ENCODE results near the gene RNF220. TPM values are rescaled to one million over a fixed set of nuclear protein-coding genes. Genes with fewer than 3 reads are reported as not detected.
"Not testable (repeated sequence)": the region's sequence is repeated elsewhere in the genome, so short reads cannot be mapped to it uniquely, and the experiment has no call there.

Gene RNF220
- polyA plus RNA-seq, 1 donor: 83.4 TPM

DNA sequence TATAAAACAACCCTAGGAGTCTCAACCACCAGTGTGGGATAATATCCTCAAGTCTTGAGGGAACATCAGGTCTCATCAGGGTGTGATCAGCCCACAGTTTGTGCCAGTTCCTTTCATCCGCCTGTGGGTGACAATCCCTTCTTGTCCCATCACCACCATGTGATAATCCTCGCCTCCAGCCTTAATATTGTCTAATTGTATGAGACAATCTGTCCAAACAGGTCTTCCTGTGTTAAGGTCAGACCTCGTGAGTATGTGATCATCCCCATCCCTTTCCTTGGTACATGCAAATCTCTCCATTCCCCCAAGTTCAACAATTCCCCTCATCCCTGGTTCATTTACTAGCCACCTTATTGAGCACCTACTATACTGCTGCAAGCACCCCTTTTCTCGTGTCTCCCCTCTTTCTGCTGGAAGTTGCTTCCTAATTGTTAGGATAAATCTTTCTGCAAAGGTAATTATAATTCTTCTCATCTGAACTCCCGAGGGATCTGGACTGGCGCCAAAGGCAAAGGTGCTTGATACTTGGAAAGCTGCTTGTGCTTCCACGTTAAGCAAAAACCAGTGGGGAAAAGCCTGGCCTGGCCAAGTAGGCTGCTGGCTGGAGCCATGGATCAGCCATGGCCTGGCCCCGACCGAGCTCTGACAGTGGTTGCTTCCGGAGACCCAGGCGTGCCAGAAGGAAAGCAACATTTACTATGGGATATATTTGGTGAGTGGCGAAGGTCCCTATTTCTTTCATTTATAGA is 92.5 kb downstream of the RNF220 start:
- DNase-seq: no peak
- peaks cover 38% of the 10 kb centered on the region for H3K27me3 ChIP-seq (ENCODE audit: control insufficient read depth, insufficient read depth, low read length)
- H3K9me3 ChIP-seq (ENCODE audit: control insufficient read depth, low read depth, low read length): no peaks in the 10 kb centered on the region
- H3K36me3 ChIP-seq (ENCODE audit: control insufficient read depth, insufficient read depth, low read length): no peaks in the 10 kb centered on the region
- 93% methylated on average over 5 of the region's 12 CpGs for WGBS (ENCODE audit: insufficient coverage, low lambda C conversion rate)
- no peak overlapping the region for H3K4me3 ChIP-seq (ENCODE audit: low read length)
- no peak overlapping the region for H3K27ac ChIP-seq (ENCODE audit: low read length)
- H3K4me1 ChIP-seq (ENCODE audit: control insufficient read depth, insufficient read depth, low read length): no peaks in the 10 kb centered on the region

- no peaks in the 10 kb centered on the region for H3K4me1 ChIP-seq (ENCODE audit: control insufficient read depth, insufficient read depth, low read length)
- no peaks in the 10 kb centered on the region for H3K36me3 ChIP-seq (ENCODE audit: control insufficient read depth, insufficient read depth, low read length)
- H3K9me3 ChIP-seq (ENCODE audit: control insufficient read depth, low read depth, low read length): no peaks in the 10 kb centered on the region
- peaks cover 38% of the 10 kb centered on the region for H3K27me3 ChIP-seq (ENCODE audit: control insufficient read depth, insufficient read depth, low read length)
- H3K4me3 ChIP-seq (ENCODE audit: low read length): no peak overlapping the region
- no peak overlapping the region for H3K27ac ChIP-seq (ENCODE audit: low read length)
- DNase-seq: no peak
- WGBS (ENCODE audit: insufficient coverage, low lambda C conversion rate): 87% methylated on average over 3 of the region's 3 CpGs
Observed at GRCh38 chr1:44499306-44499705, 94.3 kb downstream of the RNF220 start.

DNA sequence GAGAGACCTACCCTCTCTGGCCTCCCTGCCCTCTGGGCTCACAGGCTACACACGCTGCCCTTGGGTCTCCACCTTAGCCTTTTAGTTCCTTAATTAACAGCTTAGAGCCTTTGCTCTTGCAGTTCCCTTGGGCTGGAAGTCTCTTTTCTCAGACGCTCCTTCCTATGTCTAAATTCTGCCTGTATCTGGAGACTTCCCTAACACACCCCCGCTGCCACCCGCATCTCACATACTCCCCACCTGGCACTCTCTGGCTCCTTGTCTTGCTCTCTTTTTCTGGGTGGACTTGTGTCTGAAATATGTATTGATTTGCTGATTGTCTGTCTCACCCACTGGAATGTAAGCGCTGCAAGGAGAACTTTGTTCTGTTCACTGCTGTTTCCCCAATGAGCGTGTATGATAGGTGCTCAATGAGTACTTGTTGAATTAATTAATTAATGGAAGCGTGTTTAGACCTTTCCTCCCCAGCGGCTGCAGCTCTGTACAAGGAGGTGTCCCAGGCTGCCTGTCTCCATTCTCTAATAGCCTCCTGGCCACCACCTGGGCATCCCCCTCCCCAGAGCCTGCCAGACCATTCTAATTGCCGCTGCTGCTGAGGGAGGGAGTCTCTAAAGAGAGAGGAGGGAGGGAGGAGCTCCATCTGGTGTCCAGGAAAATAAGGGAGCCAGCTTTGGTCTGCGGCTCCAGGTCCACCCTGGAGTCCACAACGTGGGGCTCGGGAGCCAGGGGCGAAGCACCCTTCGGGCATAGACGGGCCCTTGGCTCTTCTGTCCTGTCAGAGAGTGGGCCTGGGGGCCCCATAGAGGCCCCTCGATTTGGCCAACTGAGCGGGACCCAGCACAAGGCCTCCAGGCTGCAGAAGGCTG is 95.4 kb downstream of the RNF220 start:
- WGBS (ENCODE audit: insufficient coverage, low lambda C conversion rate): 51% methylated on average over 4 of the region's 17 CpGs
- H3K4me3 ChIP-seq (ENCODE audit: low read length): no peak overlapping the region
- no peak overlapping the region for H3K27ac ChIP-seq (ENCODE audit: low read length)
- peaks cover 40% of the 10 kb centered on the region for H3K27me3 ChIP-seq (ENCODE audit: control insufficient read depth, insufficient read depth, low read length)
- peak in 1 of 2 donors; percentile 13 for DNase-seq
- no peaks in the 10 kb centered on the region for H3K4me1 ChIP-seq (ENCODE audit: control insufficient read depth, insufficient read depth, low read length)
- no peaks in the 10 kb centered on the region for H3K9me3 ChIP-seq (ENCODE audit: control insufficient read depth, low read depth, low read length)
- no peaks in the 10 kb centered on the region for H3K36me3 ChIP-seq (ENCODE audit: control insufficient read depth, insufficient read depth, low read length)

DNA sequence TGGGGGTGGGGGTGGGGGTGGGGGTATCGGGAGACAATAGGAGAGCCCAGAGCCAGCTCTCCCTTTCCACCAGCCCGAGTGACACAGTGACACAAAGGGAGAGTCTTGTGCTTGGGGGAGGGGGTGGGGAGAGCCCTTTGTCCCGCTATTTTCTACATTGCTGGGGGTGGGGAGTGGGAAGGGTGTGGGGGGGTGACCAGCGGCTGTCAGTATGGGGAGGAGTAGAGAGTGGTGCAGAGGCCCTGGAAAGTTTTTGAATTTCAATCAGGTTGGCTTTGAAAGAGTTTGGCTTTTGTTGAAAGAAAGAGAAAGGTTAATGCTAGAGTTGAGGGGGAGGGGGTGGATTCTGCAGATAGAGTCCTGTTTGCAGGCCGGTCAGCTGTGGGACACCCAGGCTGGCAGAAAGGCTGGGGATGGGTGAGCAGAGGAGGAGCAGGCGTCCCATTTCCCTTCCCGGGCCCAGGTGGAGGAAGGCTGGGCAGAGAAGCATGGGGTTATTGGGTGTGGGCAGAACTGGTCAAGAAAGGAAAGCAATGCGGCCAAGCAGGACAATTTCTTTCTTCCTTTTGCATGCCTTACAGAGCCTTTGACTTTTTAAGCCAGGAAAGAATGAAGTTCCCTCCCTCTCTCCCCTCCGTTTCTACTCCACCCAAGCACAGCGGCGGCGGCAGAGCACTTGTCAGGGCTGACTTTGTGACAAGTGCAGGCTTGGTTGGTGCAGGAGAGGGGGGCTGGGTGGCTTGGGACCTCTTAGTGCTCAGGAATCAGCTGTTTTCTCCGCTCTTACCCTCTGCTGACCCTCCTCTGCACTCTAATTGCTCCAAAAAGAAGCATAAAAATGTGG is 96.2 kb downstream of the RNF220 start:
- H3K4me3 ChIP-seq (ENCODE audit: low read length): no peak overlapping the region
- no peak overlapping the region for H3K27ac ChIP-seq (ENCODE audit: low read length)
- DNase-seq: no peak
- no peaks in the 10 kb centered on the region for H3K36me3 ChIP-seq (ENCODE audit: control insufficient read depth, insufficient read depth, low read length)
- no CpG with 5 or more reads among the region's 13 CpGs for WGBS (ENCODE audit: insufficient coverage, low lambda C conversion rate)
- H3K4me1 ChIP-seq (ENCODE audit: control insufficient read depth, insufficient read depth, low read length): no peaks in the 10 kb centered on the region
- H3K9me3 ChIP-seq (ENCODE audit: control insufficient read depth, low read depth, low read length): no peaks in the 10 kb centered on the region
- peaks cover 41% of the 10 kb centered on the region for H3K27me3 ChIP-seq (ENCODE audit: control insufficient read depth, insufficient read depth, low read length)

GRCh38 chr1:44502823-44503222 is 97.8 kb downstream of the RNF220 start:
- DNase-seq; H3K36me3 ChIP-seq (ENCODE audit: control insufficient read depth, insufficient read depth, low read length); H3K4me1 ChIP-seq (ENCODE audit: control insufficient read depth, insufficient read depth, low read length); H3K27ac ChIP-seq (ENCODE audit: low read length); H3K4me3 ChIP-seq (ENCODE audit: low read length); H3K9me3 ChIP-seq (ENCODE audit: control insufficient read depth, low read depth, low read length): not testable (repeated sequence)
- 80% methylated on average over 1 of the region's 6 CpGs for WGBS (ENCODE audit: insufficient coverage, low lambda C conversion rate)
- H3K27me3 ChIP-seq (ENCODE audit: control insufficient read depth, insufficient read depth, low read length): peaks cover 40% of the 10 kb centered on the region

- Histone ChIP-seq H3K27ac (ENCODE audit: low read length) (no peak overlapping the region), H3K4me3 (ENCODE audit: low read length) (no peak overlapping the region), H3K27me3 (ENCODE audit: control insufficient read depth, insufficient read depth, low read length) (peaks cover 43% of the 10 kb centered on the region), H3K4me1 (ENCODE audit: control insufficient read depth, insufficient read depth, low read length) (no peaks in the 10 kb centered on the region), H3K9me3 (ENCODE audit: control insufficient read depth, low read depth, low read length) (no peaks in the 10 kb centered on the region), H3K36me3 (ENCODE audit: control insufficient read depth, insufficient read depth, low read length) (no peaks in the 10 kb centered on the region)
- DNase-seq: no peak
- no CpG with 5 or more reads among the region's 6 CpGs for WGBS (ENCODE audit: insufficient coverage, low lambda C conversion rate)
Observed at GRCh38 chr1:44503625-44504024, 98.6 kb downstream of the RNF220 start.

GRCh38 chr1:44505210-44505993 is 100.3 kb downstream of the RNF220 start:
- WGBS (ENCODE audit: insufficient coverage, low lambda C conversion rate): 76% methylated on average over 3 of the region's 20 CpGs
- H3K27me3 ChIP-seq (ENCODE audit: control insufficient read depth, insufficient read depth, low read length): peaks cover 28% of the 10 kb centered on the region
- no peak overlapping the region for H3K27ac ChIP-seq (ENCODE audit: low read length)
- H3K4me3 ChIP-seq (ENCODE audit: low read length): no peak overlapping the region
- H3K4me1 ChIP-seq (ENCODE audit: control insufficient read depth, insufficient read depth, low read length): no peaks in the 10 kb centered on the region
- no peak for DNase-seq
- H3K9me3 ChIP-seq (ENCODE audit: control insufficient read depth, low read depth, low read length): no peaks in the 10 kb centered on the region
- no peaks in the 10 kb centered on the region for H3K36me3 ChIP-seq (ENCODE audit: control insufficient read depth, insufficient read depth, low read length)

DNA sequence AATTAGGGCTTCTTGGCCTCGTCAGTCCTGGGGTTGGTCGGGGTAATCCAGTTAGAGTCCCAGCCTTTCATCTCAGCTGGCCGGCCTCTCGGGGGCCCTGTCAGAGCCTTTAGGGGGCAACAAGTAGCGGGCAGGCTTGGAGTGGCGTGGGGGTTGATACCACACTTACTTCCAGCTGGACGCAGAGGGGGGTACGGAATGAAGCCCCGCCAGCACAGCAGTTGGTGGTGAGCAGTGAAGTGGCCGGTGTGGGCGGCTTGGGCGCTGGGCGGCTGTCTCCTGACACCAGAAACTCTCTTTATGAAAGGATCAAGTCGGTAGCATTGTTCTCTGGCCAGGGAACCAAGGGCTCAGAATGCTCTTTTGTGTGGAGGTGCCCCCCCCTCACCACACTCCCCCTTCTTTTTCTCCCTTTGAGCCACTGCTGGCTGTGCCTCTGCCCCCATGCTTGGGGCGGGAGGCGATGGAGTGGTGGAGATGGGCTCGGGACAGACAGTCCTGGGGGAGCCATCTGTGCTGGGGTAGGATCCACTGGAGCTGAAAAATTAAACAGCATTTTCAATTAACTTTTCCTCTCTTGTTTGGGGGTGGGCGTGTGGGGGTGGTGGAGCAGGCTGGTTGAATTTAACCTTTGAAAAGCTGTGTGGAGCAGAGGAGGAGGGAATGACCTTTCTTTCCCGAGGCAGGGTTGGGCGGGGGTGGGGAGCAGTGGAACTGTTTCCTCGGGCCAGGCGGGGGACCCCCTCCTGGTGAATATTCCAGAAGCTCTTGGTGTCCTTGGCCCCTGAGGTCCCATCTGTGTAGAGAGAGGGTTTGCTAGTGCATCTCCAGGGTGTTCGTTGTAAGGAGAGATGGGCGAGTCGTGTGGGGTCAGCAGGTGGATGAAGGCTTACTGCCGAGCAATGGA is 102.7 kb downstream of the RNF220 start:
- H3K27ac ChIP-seq (ENCODE audit: low read length): no peak overlapping the region
- WGBS (ENCODE audit: insufficient coverage, low lambda C conversion rate): 90% methylated on average over 2 of the region's 26 CpGs
- DNase-seq: no peak
- H3K27me3 ChIP-seq (ENCODE audit: control insufficient read depth, insufficient read depth, low read length): peaks cover 27% of the 10 kb centered on the region
- no peak overlapping the region for H3K4me3 ChIP-seq (ENCODE audit: low read length)
- no peaks in the 10 kb centered on the region for H3K36me3 ChIP-seq (ENCODE audit: control insufficient read depth, insufficient read depth, low read length)
- no peaks in the 10 kb centered on the region for H3K9me3 ChIP-seq (ENCODE audit: control insufficient read depth, low read depth, low read length)
- no peaks in the 10 kb centered on the region for H3K4me1 ChIP-seq (ENCODE audit: control insufficient read depth, insufficient read depth, low read length)

GRCh38 chr1:44508397-44508745 is 103.3 kb downstream of the RNF220 start:
- Histone ChIP-seq H3K27me3 (ENCODE audit: control insufficient read depth, insufficient read depth, low read length) (peaks cover 28% of the 10 kb centered on the region), H3K4me1 (ENCODE audit: control insufficient read depth, insufficient read depth, low read length) (no peaks in the 10 kb centered on the region), H3K36me3 (ENCODE audit: control insufficient read depth, insufficient read depth, low read length) (no peaks in the 10 kb centered on the region), H3K27ac (ENCODE audit: low read length) (no peak overlapping the region), H3K9me3 (ENCODE audit: control insufficient read depth, low read depth, low read length) (no peaks in the 10 kb centered on the region), H3K4me3 (ENCODE audit: low read length) (no peak overlapping the region)
- WGBS (ENCODE audit: insufficient coverage, low lambda C conversion rate): no CpG with 5 or more reads among the region's 5 CpGs
- no peak for DNase-seq

Data from large intestine (tissue), 3 donors.